HepG2 (cell line): ENCODE measurements around the gene EMC8. TPM values are rescaled to one million over a fixed set of nuclear protein-coding genes. Genes with fewer than 3 reads are reported as not detected.

ENCODE experiments used
- ATAC-seq: fragments of 200-7000 bp; cut with Tn5 transposase; 3 replicates; pipeline ENCODE4 v1.9.1; 2020; ENCODE audit warnings: mild to moderate bottlenecking, moderate library complexity
- BruUV-seq: library from RNA; stranded (reverse); fragments of 400-500 nt; replicated peaks from 2 replicates; lab custom pipeline; 2021; lab: Mats Ljungman, UMichigan
- CTCF ChIA-PET: fragments of 300-600 bp; formaldehyde crosslinking; extraction: SDS; loops from one replicate; lab custom pipeline; 2021; ENCODE audit warnings: low total read pairs, inconsistent platforms, low intra/inter-chr PET ratio; lab: Yijun Ruan, JAX
- POLR2A ChIA-PET: fragments of 350-600 bp; sonication (Branson Sonifier 250); formaldehyde crosslinking; loops from one replicate; lab custom pipeline; 2020; ENCODE audit warnings: antibody characterized with exemption, inconsistent platforms; lab: Yijun Ruan, JAX
- DNase-seq: peaks from one replicate; pipeline ENCODE4 v3.0.0-alpha.2; 2015; ENCODE audit warnings: low spot score
- FAIRE-seq: peaks from 3 replicates; lab custom pipeline; 2011; peaks lifted over from hg19 to GRCh38; lab: Jason Lieb, UNC
- H2AFZ ChIP-seq: one replicate; pipeline ENCODE4 v1.6.1; 2011; ENCODE audit warnings: low read length, inconsistent platforms
- H3K27ac ChIP-seq: fragments of 300-600 bp; 3 replicates; pipeline ENCODE4 v1.8.0; 2011; ENCODE audit warnings: mixed run types, mild to moderate bottlenecking, mixed read lengths, low read length, inconsistent platforms; ENCODE audit not compliant: insufficient read depth; ENCODE audit errors: extremely low read length
- H3K27me3 ChIP-seq, 2 experiments: fragments of 200-600 bp in 1 of 2; 2 replicates in 1 of 2; 3 replicates in 1 of 2; pipeline versions ENCODE4 v1.6.0 to v1.8.0; 2011; ENCODE audit warnings: low read length in 2 of 2, mild to moderate bottlenecking in 2 of 2, moderate library complexity in 2 of 2, inconsistent platforms in 1 of 2; ENCODE audit not compliant: insufficient read depth in 2 of 2, control insufficient read depth in 1 of 2
- H3K36me3 ChIP-seq, 2 experiments: fragments of 200-600 bp in 1 of 2; replicated peaks in 1 of 2; 2 replicates in 1 of 2; 3 replicates in 1 of 2; pipeline versions ENCODE4 v1.5.1 to v1.8.0; 2011; ENCODE audit warnings: low read length in 2 of 2, inconsistent platforms in 1 of 2; ENCODE audit not compliant: insufficient read depth in 2 of 2, control insufficient read depth in 1 of 2
- H3K4me1 ChIP-seq: 2 replicates; pipeline ENCODE4 v1.5.1; 2012; ENCODE audit warnings: low read length, inconsistent platforms; ENCODE audit not compliant: insufficient read depth
- H3K4me2 ChIP-seq: 2 replicates; pipeline ENCODE4 v1.6.0; 2011; ENCODE audit warnings: low read depth, low read length, inconsistent platforms
- H3K4me3 ChIP-seq, 3 experiments: fragments of 200-600 bp in 1 of 3; sonication (generic), shearing (Covaris generic) in 1 of 3; replicated peaks in 1 of 3; 2 replicates each; pipeline ENCODE4 v1.5.1; 2011 to 2016; ENCODE audit warnings: low read length in 3 of 3, inconsistent platforms in 2 of 3, low read depth in 2 of 3, mild to moderate bottlenecking in 2 of 3, control low read depth in 1 of 3, mixed read lengths in 1 of 3; ENCODE audit not compliant: insufficient read depth in 1 of 3
- H3K79me2 ChIP-seq: one replicate; pipeline ENCODE4 v1.6.1; 2011; ENCODE audit warnings: low read length, inconsistent platforms; ENCODE audit not compliant: insufficient read depth
- H3K9ac ChIP-seq: 2 replicates; pipeline ENCODE4 v1.6.0; 2011; ENCODE audit warnings: mild to moderate bottlenecking, low read depth, low read length, inconsistent platforms; ENCODE audit not compliant: insufficient read depth
- H3K9me3 ChIP-seq: 2 replicates; pipeline ENCODE4 v1.5.1; 2012; ENCODE audit warnings: mild to moderate bottlenecking, low read length
- H4K20me1 ChIP-seq: 2 replicates; pipeline ENCODE4 v1.6.0; 2011; ENCODE audit warnings: inconsistent platforms, mild to moderate bottlenecking, low read length, moderate library complexity; ENCODE audit not compliant: insufficient read depth
- BCL3 ChIP-seq: sonication (generic); formaldehyde crosslinking; IDR thresholded peaks from 2 replicates; pipeline ENCODE4 v1.5.1; 2020; ENCODE audit warnings: mild to moderate bottlenecking, missing genetic modification reagents, moderate library complexity
- FOXA1 ChIP-seq, 2 experiments: fragments of 450-650 bp in 1 of 2; sonication (generic) in 1 of 2; formaldehyde crosslinking in 1 of 2; IDR thresholded peaks; 2 replicates each; pipeline versions ENCODE4 v1.4.0 to v1.6.1; 2016 to 2020; ENCODE audit warnings: missing genetic modification reagents in 1 of 2
- FOXP1 ChIP-seq, 2 experiments: fragments of 450-650 bp in 1 of 2; IDR thresholded peaks; 2 replicates each; pipeline ENCODE4 v1.6.1; 2017 to 2018; ENCODE audit warnings: antibody characterized with exemption in 1 of 2
- FOXP4 ChIP-seq: sonication (generic); formaldehyde crosslinking; IDR thresholded peaks from 2 replicates; pipeline ENCODE4 v1.4.0; 2020; ENCODE audit warnings: missing genetic modification reagents
- NR2C2 ChIP-seq: sonication (generic); formaldehyde crosslinking; IDR thresholded peaks from 2 replicates; pipeline ENCODE4 v1.4.0; 2020; ENCODE audit warnings: missing genetic modification reagents, mild to moderate bottlenecking, moderate library complexity, borderline replicate concordance
- NR2F2 ChIP-seq: IDR thresholded peaks from 2 replicates; pipeline ENCODE4 v1.6.1; 2012; ENCODE audit warnings: low read depth, inconsistent platforms, borderline replicate concordance
- SRSF4 ChIP-seq: fragments of 200-400 bp; formaldehyde crosslinking; IDR thresholded peaks from one replicate; pipeline ENCODE4 v1.6.1; 2018; ENCODE audit warnings: mild to moderate bottlenecking, low read depth, low read length, moderate library complexity; ENCODE audit not compliant: poor library complexity, severe bottlenecking
- TCF7L2 ChIP-seq: IDR thresholded peaks from 2 replicates; pipeline ENCODE4 v1.6.1; 2011; ENCODE audit warnings: mild to moderate bottlenecking, low read depth, low read length, moderate library complexity
- WGBS: methylation state at CpG from one replicate; pipeline ENCODE4 v1.1.6; 2017; ENCODE audit warnings: low lambda C conversion rate; 5-methylcytosine and 5-hydroxymethylcytosine counted together
- in situ Hi-C: cut with HindIII; loops from 2 replicates; pipeline ENCODE4 v1.10.0; 2017; ENCODE audit warnings: low pct_unique_long_range_greater_than_20kb; ENCODE audit not compliant: extremely low pct_ligation_motif_present
- intact Hi-C: fragments of 100-400 bp; cut with micrococcal nuclease; formaldehyde crosslinking; loops from one replicate; pipeline ENCODE4 v1.10.0; 2022; ENCODE audit not compliant: unreplicated experiment
- polyA plus RNA-seq, 8 experiments: library from polyadenylated mRNA; depleted of rRNA in 3 of 8; stranded (reverse) in 7 of 8; unstranded in 1 of 8; fragments of >200 nt; fragmentation: Illumina TruSeq in 4 of 8; extraction: Trizol in 4 of 8; gene quantifications; 2 replicates each; pipeline versions ENCODE4 v1.2.1 to v1.2.3, GENCODE V29; 2011 to 2016; ENCODE audit warnings: low read depth in 4 of 8, missing spikeins in 1 of 8, mixed read lengths in 1 of 8; ENCODE audit not compliant: insufficient read depth in 1 of 8
- total RNA-seq, 5 experiments: library from RNA; depleted of rRNA; stranded (reverse); fragments of >200 nt; fragmentation: Illumina TruSeq; extraction: Trizol; gene quantifications; 2 replicates each; pipeline ENCODE4 v1.2.3, GENCODE V29; 2016; ENCODE audit warnings: low read depth in 1 of 5

EMC8 gene
- total and polyA plus RNA-seq, 2 of the 13 experiments (the other 11 are each of a cell fraction or from before 2014, with no cell fraction given), result 55.0 to 76.0 TPM

DNA sequence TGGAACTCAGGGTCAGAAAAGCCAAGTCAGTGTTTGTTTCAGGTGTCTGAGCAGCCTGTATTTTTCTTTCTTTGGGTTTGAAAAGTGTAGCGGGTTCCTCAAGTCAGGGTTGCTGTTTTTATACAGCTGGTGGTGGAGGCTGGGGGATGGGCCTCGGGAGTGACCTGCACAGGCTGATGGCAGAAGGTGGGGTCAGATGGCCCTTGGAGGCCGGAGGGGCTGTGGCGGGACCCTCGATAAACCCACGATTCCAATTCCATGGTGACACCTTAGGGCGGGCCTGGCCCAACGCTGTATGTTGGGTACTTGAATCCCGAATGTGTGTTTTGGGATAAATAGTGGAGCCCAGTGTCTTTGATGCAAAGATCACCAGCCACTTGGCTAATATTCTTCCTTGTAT, 28.8 kb upstream of the EMC8 start:
- H4K20me1 ChIP-seq, result no peaks in the 10 kb centered on the region
- H3K27ac ChIP-seq, result no peak overlapping the region
- H3K9ac ChIP-seq, result no peak overlapping the region
- no peak overlapping the region for H3K4me3 ChIP-seq
- H2AFZ ChIP-seq, result no peak overlapping the region
- H3K79me2 ChIP-seq, result no peaks in the 10 kb centered on the region
- H3K4me1 ChIP-seq, result no peaks in the 10 kb centered on the region
- no peak for DNase-seq
- ChIA-PET POLR2A (no interaction called here), CTCF (no interaction called here)
- intact Hi-C loops, result no loop called here
- WGBS, result 31% methylated on average over 9 of the region's 9 CpGs
- H3K27me3 ChIP-seq, result peaks cover 2 to 35% of the 10 kb centered on the region in 2 experiments; a peak in 4 of 5 replicates
- BruUV-seq, result no TSS peak
- FAIRE-seq, result no peak
- in situ Hi-C loops, result no loop called here
- no peak for ATAC-seq
- H3K9me3 ChIP-seq, result no peaks in the 10 kb centered on the region
- no peaks in the 10 kb centered on the region for H3K36me3 ChIP-seq
- no peak overlapping the region for H3K4me2 ChIP-seq
- TF ChIP-seq SRSF4 (no peak), FOXA1 (IDR thresholded peaks at IDR 0.05) (no peak), FOXA1 (CRISPR knock-in tag; IDR thresholded peaks at IDR 0.05) (no peak), NR2F2 (no peak), FOXP4 (CRISPR knock-in tag) (no peak), TCF7L2 (no peak), BCL3 (CRISPR knock-in tag) (no peak), FOXP1 (IDR thresholded peaks at IDR 0.05) (no peak), FOXP1 (CRISPR knock-in tag; IDR thresholded peaks at IDR 0.05) (no peak), NR2C2 (CRISPR knock-in tag) (no peak)
